GM18909 (cell line): ENCODE data around the gene USP54.

Experiments used
- ATAC-seq: cut with Tn5 transposase; IDR thresholded peaks from one replicate; pipeline ENCODE4 v1.9.1; 2021; ENCODE audit warnings: mild to moderate bottlenecking; ENCODE audit not compliant: unreplicated experiment, poor library complexity

Gene USP54

GRCh38 chr10:73534857-73535256 is 56.3 kb downstream of the USP54 start:
- no peak for ATAC-seq

DNA sequence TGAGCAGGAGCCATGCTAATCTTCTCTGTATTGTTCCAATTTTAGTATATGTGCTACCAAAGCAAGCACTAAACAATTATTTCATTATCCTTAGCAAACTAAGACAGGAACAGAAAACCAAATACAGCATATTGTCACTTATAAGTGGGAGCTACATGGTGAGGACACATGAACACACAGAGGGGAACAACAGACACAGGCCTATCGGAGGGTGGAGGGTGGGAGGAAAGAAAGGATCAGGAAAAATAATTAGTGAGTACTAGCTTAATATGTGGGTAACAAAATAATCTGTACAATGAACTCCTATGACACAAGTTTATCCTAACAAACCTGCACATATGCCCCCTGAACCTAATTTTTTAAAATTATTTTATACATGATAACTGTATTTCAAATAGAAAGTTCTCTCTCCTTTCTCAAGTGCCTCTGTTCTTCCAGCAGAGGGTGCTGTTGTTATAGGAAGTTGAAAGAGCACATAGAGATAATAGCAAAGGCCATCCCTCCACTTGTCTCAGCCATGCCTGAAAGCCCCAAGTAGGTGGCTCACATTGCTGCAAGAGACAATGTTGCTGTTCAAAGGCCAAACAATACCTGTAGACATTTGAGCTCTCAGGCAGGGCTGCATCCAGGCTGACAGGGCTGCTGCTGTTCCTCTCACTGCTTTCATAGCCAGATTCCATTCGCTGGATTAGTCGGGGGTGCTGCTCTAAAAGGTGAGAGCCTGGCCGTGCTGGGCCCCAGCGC is 61.9 kb downstream of the USP54 start:
- ATAC-seq = no peak

DNA sequence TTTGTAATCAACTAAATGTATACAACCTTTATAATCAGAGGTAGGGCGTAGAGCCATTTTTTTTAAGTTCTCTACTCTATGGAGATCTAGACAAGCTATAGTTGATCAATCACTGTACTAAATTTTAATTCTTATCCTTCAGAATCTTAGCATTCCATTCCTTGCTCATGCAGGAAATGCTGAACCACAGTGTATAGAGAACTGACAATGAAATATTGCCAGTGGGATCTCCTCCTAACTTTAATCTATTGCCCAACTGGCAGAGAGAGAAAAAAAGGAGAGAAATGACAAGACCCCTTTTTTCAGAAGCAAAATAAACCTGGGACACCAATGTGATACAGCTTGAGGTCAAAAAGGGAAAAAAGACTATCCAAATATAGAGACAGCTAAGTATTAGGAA is 68.9 kb downstream of the USP54 start:
- no peak for ATAC-seq

- no peak for ATAC-seq
These were observed 71.8 kb downstream of the USP54 start for GRCh38 chr10:73519336-73519735.

GRCh38 chr10:73517166-73517888 is 73.8 kb downstream of the USP54 start:
- no peak for ATAC-seq

- no peak for ATAC-seq
These were observed 78.9 kb downstream of the USP54 start for GRCh38 chr10:73512207-73512743.

DNA sequence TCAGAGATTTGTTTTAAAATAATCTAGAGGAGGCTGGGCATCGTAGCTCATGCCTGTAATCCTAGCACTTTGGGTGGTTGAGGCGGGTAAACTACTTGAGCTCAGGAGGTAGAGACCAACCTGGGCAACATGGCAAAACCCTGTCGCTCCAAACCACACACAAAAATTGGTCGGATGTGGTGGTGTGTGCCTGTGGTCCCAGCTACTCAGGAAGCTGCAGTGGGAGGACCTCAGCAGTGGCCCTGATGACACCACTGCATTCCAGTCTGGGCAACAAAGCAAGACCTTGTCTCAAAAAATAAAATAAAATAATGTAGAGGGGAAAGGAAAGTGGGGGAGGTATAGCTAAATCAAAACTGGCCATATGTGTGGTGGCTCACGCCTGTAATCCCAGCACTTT is 81.4 kb downstream of the USP54 start:
- ATAC-seq = no peak

DNA sequence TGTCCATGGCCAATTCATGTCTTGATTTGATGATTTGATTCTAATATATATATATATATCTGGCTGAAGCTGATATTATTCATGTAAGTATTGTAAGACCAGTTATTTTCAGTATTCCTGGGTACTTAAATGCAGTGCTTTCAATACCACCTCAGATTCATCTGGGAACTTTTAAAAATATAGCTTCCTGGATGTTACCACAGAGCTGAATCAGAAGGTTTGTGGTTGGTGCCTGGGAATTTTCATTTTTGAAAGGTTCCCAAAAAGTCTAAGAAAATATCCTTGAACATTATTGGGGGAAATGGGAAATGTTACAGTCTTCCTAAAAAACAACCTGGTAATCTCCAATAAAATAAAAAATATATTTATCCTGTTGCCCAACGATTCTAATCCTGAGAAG is 84.7 kb downstream of the USP54 start:
- no peak for ATAC-seq

DNA sequence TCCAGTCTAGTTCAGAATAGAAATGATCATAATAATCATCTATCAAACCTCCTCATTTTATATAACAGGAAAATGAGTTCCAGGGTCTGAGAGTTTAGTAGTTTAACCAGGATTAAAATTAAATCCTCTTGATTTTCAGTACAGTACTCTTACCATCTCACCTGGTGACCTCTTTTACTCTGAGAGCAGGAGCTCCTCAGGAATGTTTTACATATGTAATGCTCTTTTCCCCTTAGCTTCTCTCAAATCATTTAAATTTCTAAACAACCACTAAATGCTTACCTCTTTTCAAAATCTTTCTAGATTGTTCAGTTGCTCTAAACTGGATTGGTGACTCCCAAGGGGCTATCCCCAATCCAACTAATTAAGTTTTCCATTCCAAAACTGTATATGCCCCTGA is 85.1 kb downstream of the USP54 start:
- no peak for ATAC-seq

GRCh38 chr10:73503037-73503436 is 88.1 kb downstream of the USP54 start:
- ATAC-seq = no peak

DNA sequence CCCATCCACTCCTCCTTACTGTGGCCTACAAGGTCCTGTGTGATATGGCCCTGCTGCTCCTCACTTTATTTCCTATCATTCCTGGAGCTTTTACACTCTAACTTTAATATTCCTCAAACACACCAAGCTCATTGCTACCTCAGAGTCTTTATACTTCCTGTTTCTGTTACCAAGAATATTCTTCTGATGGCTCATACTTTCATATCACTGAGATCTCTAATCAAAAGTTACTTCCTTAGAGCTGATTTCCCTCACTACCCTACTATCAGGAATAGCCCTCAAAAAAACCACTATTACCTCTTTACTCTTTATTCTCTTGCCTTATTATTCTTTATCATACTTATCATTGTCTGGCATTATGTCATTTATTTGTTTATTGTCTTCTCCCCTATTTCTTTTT is 89.5 kb downstream of the USP54 start:
- ATAC-seq = no peak

DNA sequence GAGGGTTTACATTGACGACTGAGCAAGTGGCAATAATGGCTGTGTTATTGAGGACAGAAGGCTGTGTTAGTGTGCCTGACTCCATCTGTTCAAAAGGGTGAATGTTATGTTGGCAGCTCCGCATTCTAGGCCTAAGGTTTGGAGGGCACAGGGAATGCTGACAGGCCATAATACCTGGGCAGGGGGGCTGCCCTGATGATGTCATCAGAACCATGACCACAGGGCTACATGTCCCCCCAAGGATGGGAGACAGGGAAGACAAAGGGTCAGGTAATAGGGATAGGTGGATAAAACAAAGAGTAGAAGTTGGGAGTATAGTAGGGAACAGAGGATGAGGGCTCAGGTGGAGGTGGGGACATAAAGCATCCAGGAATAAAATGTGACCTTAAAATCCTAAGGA is 93.5 kb downstream of the USP54 start:
- ATAC-seq = no peak

DNA sequence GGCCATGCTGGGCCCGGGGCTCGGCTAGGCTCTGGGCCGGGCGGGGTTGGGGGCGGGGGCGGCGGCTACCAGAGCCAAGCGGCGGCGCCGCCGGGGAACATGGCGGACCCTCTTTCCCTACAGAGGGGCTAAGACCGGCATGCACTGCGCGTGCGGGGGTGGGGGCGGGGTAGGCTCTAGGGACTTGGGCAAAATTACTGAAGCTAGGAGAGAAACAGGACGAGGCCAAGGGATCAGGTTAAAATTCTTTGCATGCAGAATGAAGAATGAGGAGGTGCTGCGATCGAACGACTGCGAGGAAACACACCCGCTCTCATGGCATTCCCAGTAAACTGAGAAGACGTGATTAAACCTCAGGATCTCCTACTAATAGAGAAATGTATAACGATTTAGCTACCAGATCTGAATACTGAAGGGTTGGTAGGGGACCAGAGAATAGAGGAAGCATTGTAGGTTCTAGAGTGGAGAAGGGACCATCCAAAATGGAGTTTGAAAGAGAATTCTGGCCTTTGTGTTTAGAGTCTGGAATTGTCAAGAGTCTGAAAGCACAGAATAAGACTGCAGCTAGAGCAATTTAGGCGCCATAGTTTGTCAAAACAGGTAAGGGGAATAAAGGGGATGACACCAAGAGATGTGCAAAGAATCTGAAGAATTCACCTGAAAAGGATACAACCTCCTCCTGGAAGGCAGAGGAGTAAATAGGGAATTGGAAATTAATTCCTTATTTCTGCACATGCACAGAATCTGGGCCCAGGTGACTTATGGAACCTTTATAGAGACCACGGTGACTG is 95.1 kb downstream of the USP54 start, which contains the start of gene PPP3CB:
PPP3CB (minus strand) TSS at position 141 of the 791 bp plus-strand sequence; CDS start at position 6, 135 bp downstream.
- ATAC-seq = peak; percentile 58

DNA sequence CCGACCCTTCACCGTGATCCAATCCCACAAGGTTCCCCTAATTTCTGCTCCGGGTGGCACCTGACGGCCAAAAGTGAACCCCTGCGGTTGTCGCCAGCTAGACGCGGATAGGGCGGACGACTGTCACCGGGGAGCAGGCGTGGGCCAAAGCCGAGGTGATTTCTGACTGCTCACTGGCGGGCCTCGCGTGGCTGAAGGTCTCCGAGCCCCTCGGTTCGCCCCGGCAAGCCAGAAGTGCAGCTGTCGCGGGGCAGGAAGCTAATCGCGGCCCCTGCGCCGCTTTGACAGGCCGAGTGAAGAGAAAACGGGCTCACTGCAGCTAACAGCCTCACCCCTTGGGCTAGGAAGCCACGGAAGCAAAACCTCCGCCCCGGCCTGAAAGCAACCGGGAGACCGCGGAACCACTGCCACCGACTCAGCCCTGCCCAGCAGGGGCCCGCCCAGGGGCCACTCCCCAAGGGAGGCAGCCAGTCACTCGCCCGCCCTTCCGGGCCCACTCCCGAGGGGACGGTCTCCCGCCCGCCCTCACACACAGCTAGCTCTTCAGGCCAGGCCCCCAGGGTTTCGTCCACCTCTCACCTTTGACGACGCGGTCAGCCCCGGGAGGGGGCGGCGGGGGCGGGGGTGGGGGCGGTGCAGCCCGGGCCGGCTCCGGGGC is 95.8 kb downstream of the USP54 start:
- peak; percentile 93 for ATAC-seq

- ATAC-seq = no peak
These were observed 96.3 kb downstream of the USP54 start for GRCh38 chr10:73494877-73495225.

DNA sequence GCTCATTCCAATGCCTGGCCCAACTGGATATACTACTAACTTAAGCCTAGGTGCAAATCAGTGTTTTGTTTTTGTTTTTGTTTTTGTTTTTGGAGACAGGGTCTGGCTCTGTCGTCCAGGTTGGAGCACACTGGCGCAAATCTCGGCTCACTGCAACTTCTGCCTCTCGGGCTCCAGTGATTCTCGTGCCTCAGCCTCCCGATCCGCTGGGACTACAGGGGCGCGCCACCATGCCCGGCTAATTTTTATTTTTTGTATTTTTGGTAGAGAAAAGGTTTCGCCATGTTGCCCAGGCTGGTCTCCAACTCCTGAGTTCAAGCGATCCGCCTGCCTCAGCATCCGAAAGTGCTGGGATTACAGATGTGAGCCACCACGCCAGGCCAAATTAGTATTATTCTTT is 96.9 kb downstream of the USP54 start:
- no peak for ATAC-seq

GRCh38 chr10:73493781-73494180 is 97.4 kb downstream of the USP54 start:
- no peak for ATAC-seq

- ATAC-seq = no peak
These were observed 104.5 kb downstream of the USP54 start for GRCh38 chr10:73486601-73487000.

DNA sequence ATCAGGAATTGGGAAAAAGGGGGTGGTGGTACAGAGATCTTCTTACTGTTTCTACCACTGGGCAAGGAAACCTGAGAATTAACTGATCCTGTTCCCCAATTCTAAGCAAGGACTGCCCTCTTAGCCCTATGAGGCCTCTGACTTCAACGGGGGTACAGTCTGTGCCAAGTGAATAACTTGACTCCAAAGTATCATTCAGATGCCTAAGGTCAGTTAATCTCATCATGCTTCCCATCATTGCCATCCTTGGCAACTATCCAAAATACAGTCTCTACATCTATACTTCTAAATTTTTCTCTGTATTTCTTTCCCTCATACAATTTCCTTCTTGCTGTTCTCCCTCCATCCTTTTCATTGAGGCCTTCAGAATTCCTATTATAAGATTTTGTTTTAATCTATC is 105.8 kb downstream of the USP54 start:
- no peak for ATAC-seq

DNA sequence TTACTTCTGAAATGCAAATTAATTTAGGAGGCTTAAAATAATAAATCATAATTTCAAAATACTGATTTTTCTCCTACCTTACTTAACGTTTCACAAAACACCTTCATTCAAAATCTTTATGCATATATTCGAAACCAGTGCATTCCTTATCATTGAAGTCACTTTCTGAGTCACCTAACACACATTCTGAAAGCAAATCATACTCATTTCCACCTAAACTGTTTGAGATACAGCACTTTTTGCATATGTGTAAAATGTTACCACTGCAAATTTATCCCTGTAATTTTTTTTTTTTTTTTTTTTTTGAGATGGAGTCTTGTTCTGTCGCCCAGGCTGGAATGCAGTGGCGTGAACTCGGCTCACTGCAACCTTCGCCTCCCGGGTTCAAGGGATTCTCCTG is 111.0 kb downstream of the USP54 start:
- ATAC-seq = no peak
